Occipital lobe (tissue), 1 donor: Measurements from ENCODE around the gene PCDHGB6. TPM values are rescaled to one million over a fixed set of nuclear protein-coding genes. Genes with fewer than 3 reads are reported as not detected.

Source experiments
- total RNA-seq: library from RNA; depleted of rRNA; stranded (reverse); fragments of >200 nt; gene quantifications from one replicate; pipeline ENCODE4 v1.2.3, GENCODE V29; 2014

Gene PCDHGB6
- total RNA-seq, 1 donor from 2014 or later: 12.8 TPM

Other genes with a start within 250 kb of the PCDHGB6 start
- 13.4 TPM for gene PCDHB7, start 235.4 kb upstream of the PCDHGB6 start, total RNA-seq
- gene PCDHB8, start 230.2 kb upstream of the PCDHGB6 start, total RNA-seq: 8.6 TPM
- 4.5 TPM for gene PCDHB16, start 225.6 kb upstream of the PCDHGB6 start, total RNA-seq
- 6.1 TPM for gene PCDHB9, start 220.9 kb upstream of the PCDHGB6 start, total RNA-seq
- gene PCDHB10, start 215.7 kb upstream of the PCDHGB6 start, total RNA-seq: 13.1 TPM
- 10.5 TPM for gene PCDHB11, start 208.4 kb upstream of the PCDHGB6 start, total RNA-seq
- 14.8 TPM for gene PCDHB12, start 199.3 kb upstream of the PCDHGB6 start, total RNA-seq
- gene PCDHB13, start 194.1 kb upstream of the PCDHGB6 start, total RNA-seq: 9.2 TPM
- gene PCDHB14, start 184.7 kb upstream of the PCDHGB6 start, total RNA-seq: 13.4 TPM
- 22.1 TPM for gene PCDHB15, start 162.6 kb upstream of the PCDHGB6 start, total RNA-seq
- not detected for gene SLC25A2, start 104.0 kb upstream of the PCDHGB6 start, total RNA-seq
- gene TAF7, start 87.2 kb upstream of the PCDHGB6 start, total RNA-seq: 127 TPM
- 4.8 TPM for gene PCDHGA1, start 77.5 kb upstream of the PCDHGB6 start, total RNA-seq
- gene PCDHGA2, start 69.3 kb upstream of the PCDHGB6 start, total RNA-seq: 6.9 TPM
- gene PCDHGA3, start 64.2 kb upstream of the PCDHGB6 start, total RNA-seq: 4.7 TPM
- gene PCDHGB1, start 57.9 kb upstream of the PCDHGB6 start, total RNA-seq: 7.8 TPM
- 8.4 TPM for gene PCDHGA4, start 53.0 kb upstream of the PCDHGB6 start, total RNA-seq
- 8.3 TPM for gene PCDHGB2, start 48.0 kb upstream of the PCDHGB6 start, total RNA-seq
- 6.6 TPM for gene PCDHGA5, start 43.9 kb upstream of the PCDHGB6 start, total RNA-seq
- 12.3 TPM for gene PCDHGB3, start 37.8 kb upstream of the PCDHGB6 start, total RNA-seq
- gene PCDHGA6, start 34.1 kb upstream of the PCDHGB6 start, total RNA-seq: 12.3 TPM
- gene PCDHGA7, start 25.3 kb upstream of the PCDHGB6 start, total RNA-seq: 8.4 TPM
- gene PCDHGB4, start 20.3 kb upstream of the PCDHGB6 start, total RNA-seq: 12.9 TPM
- gene PCDHGA8, start 15.4 kb upstream of the PCDHGB6 start, total RNA-seq: 8.0 TPM
- 18.1 TPM for gene PCDHGB5, start 10.1 kb upstream of the PCDHGB6 start, total RNA-seq
- gene PCDHGA9, start 5.2 kb upstream of the PCDHGB6 start, total RNA-seq: 11.9 TPM
- gene PCDHGA10, start 5.0 kb downstream of the PCDHGB6 start, total RNA-seq: 12.0 TPM
- gene PCDHGB7, start 9.7 kb downstream of the PCDHGB6 start, total RNA-seq: 15.6 TPM
- 16.4 TPM for gene PCDHGA11, start 13.0 kb downstream of the PCDHGB6 start, total RNA-seq
- gene PCDHGA12, start 22.5 kb downstream of the PCDHGB6 start, total RNA-seq: 6.9 TPM
- gene PCDHGC3, start 67.9 kb downstream of the PCDHGB6 start, total RNA-seq: 35.6 TPM
- 91.2 TPM for gene PCDHGC4, start 77.0 kb downstream of the PCDHGB6 start, total RNA-seq
- 6.2 TPM for gene PCDHGC5, start 81.1 kb downstream of the PCDHGB6 start, total RNA-seq
- 18.4 TPM for gene DIAPH1, start 211.0 kb downstream of the PCDHGB6 start, total RNA-seq
- 46.5 TPM for gene HDAC3, start 228.8 kb downstream of the PCDHGB6 start, total RNA-seq
- 8.4 TPM for gene RELL2, start 229.0 kb downstream of the PCDHGB6 start, total RNA-seq
- gene FCHSD1, start 243.4 kb downstream of the PCDHGB6 start, total RNA-seq: 3.0 TPM